Measurements from ENCODE around the gene FAM78B. TPM values are rescaled to one million over a fixed set of nuclear protein-coding genes. Genes with fewer than 3 reads are reported as not detected.

The FAM78B gene
- total RNA-seq, 1 experiment from 2014 or later = 0.41 TPM

GRCh38 chr1:166166329-166166697 is 488 bp downstream of the FAM78B start:
- CTCF ChIA-PET = no interaction called here
- Histone ChIP-seq H3K36me3 (ENCODE audit: control insufficient read depth, insufficient read depth, low read length) (no peaks in the 10 kb centered on the region), H3K4me1 (ENCODE audit: control insufficient read depth, insufficient read depth, low read length) (peaks cover 4% of the 10 kb centered on the region; the same call in 1 of the 2 replicates), H3K27ac (ENCODE audit: low read length) (no peak overlapping the region), H3K9me3 (ENCODE audit: control insufficient read depth, insufficient read depth, low read depth, low read length) (no peaks in the 10 kb centered on the region), H3K4me3 (ENCODE audit: low read depth in 2 of 2, low read length in 2 of 2) (peak overlapping the region; percentile 51 to 76; a peak in 3 of 4 replicates), H3K27me3 (ENCODE audit: control insufficient read depth, insufficient read depth, low read length) (peaks cover 26% of the 10 kb centered on the region)
- no TSS peak for BruUV-seq (replicated peaks)
- TF ChIP-seq REST (IDR thresholded peaks at IDR 0.05; ENCODE audit: insufficient read depth in 1 of 2, low read depth in 2 of 2, low read length in 1 of 2) = no peak
- TF ChIP-seq SIN3A (IDR thresholded peaks at IDR 0.05; ENCODE audit: borderline replicate concordance, insufficient read depth, low read depth, low read length) = no peak
- TF ChIP-seq CTCF (IDR thresholded peaks at IDR 0.05) = no peak; the same call in 1 of the 2 replicates
- no peak for TF ChIP-seq TCF7L2 (IDR thresholded peaks at IDR 0.05; ENCODE audit: low read depth, low read length)
- no peak for TF ChIP-seq POLR2AphosphoS5 (IDR thresholded peaks at IDR 0.05; ENCODE audit: low read depth, low read length)
- in situ Hi-C loops (cut with HindIII; ENCODE audit: low pct_unique_long_range_greater_than_20kb, low sequenced_read_pairs) = no loop called here
- intact Hi-C loops (cut with micrococcal nuclease; ENCODE audit: unreplicated experiment) = no loop called here
- peak; percentile 36 for ATAC-seq
- POLR2A ChIA-PET = no interaction called here
- no peak for DNase-seq (ENCODE audit: low read depth, low spot score)

- CTCF ChIA-PET = no interaction called here
- TF ChIP-seq TCF7L2 (IDR thresholded peaks at IDR 0.05; ENCODE audit: low read depth, low read length) = 0 out of 2 replicates have a peak, but pooled peaks have one; percentile 51
- TF ChIP-seq SIN3A (IDR thresholded peaks at IDR 0.05; ENCODE audit: borderline replicate concordance, insufficient read depth, low read depth, low read length) = no peak
- no peak for TF ChIP-seq REST (IDR thresholded peaks at IDR 0.05; ENCODE audit: insufficient read depth in 1 of 2, low read depth in 2 of 2, low read length in 1 of 2)
- no peak for TF ChIP-seq CTCF (IDR thresholded peaks at IDR 0.05)
Measured at GRCh38 chr1:166165661-166166328, 1.0 kb downstream of the FAM78B start.

More at GRCh38 chr1:166165661-166166328, 1.0 kb downstream of the FAM78B start:
- Histone ChIP-seq H3K9me3 (ENCODE audit: control insufficient read depth, insufficient read depth, low read depth, low read length) (no peaks in the 10 kb centered on the region), H3K27me3 (ENCODE audit: control insufficient read depth, insufficient read depth, low read length) (peaks cover 26% of the 10 kb centered on the region), H3K27ac (ENCODE audit: low read length) (no peak overlapping the region), H3K4me1 (ENCODE audit: control insufficient read depth, insufficient read depth, low read length) (peaks cover 4% of the 10 kb centered on the region; the same call in 1 of the 2 replicates), H3K4me3 (ENCODE audit: low read depth in 2 of 2, low read length in 2 of 2) (peak overlapping the region; percentile 51 to 76), H3K36me3 (ENCODE audit: control insufficient read depth, insufficient read depth, low read length) (no peaks in the 10 kb centered on the region)
- ATAC-seq (peak; percentile 34), DNase-seq (ENCODE audit: low read depth, low spot score) (no peak)
- intact Hi-C loops (cut with micrococcal nuclease; ENCODE audit: unreplicated experiment) = loop anchor here (2.0 kb wide), 1 partner anchor 239 kb away; no protein-coding TSS in a partner anchor
- in situ Hi-C loops (cut with HindIII; ENCODE audit: low pct_unique_long_range_greater_than_20kb, low sequenced_read_pairs) = no loop called here
- no TSS peak for BruUV-seq (replicated peaks)
- POLR2A ChIA-PET = no interaction called here
